T-helper 2 cell (primary cell): ENCODE measurements around the gene SIGLEC12.
"Not testable (repeated sequence)": the region's sequence is repeated elsewhere in the genome, so short reads cannot be mapped to it uniquely, and the experiment has no call there.

ENCODE experiments used
- DNase-seq, 5 experiments: peaks; one replicate each; pipeline versions ENCODE4 v3.0.0 to v3.0.0-alpha.2; 2012 to 2022

SIGLEC12 gene

DNA sequence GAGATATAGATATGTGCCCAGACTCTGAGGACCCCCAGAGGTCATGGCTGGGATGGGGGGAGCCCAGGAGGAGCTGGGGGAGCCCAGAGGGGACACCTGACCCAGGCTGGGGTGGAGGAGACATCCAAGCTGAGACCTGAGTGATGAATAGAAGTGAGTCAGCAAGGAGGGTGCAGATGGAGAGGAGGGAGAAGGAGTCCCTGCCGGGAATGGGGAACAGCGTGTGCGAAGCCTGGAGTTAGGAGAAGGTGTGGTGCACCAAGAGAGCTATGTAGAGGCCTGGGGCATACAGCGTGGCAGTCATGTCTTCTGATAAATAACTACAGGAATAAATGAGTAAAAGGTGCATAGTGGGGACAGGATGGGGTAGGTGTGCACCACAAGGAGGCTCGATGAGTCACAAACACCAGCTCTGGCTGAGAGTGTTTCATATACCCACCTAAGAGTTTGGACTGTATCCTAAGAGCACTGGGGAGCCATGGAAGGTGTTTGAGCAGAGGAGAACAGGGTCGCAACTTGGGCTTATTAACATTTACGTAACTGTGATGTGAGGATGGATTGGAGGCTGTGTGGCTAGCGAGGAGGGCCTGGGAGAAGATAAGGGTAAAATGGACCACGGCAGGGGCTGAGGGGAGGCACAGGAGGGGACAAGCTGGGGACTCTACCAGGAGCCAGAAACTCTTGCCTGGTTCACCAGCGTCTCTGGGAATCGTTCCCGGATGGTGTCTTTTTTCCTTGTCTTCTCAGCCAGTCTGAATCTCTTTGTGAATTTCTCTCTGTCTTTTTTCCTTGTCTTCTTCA is 21.9 kb downstream of the SIGLEC12 start:
- peak in 1 of 5 experiments; percentile 16 for DNase-seq

GRCh38 chr19:51478381-51479234 is 23.0 kb downstream of the SIGLEC12 start, which contains the start of gene CEACAM18:
Gene CEACAM18 (plus strand): TSS chr19:51478539.
- no peak for DNase-seq

DNA sequence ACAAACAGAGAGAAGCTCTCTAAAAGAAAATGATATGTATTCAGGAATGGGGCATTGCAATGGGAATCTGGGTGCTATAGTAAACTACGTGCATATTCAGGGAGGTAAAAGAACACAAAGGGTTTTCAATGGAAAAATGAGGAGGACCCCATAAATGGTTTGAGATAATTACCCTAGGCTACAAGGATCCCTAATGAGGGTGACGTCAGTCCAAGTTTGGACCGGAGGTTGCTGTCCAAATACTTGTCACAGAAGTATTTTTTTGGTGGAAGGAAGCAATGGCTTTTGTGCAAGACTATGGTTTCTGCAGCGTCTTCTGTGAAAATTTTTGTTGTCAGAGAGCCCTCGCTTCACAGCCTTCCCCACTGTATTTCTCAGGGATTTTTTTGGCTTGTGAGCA is 24.3 kb downstream of the SIGLEC12 start:
- no peak for DNase-seq

DNA sequence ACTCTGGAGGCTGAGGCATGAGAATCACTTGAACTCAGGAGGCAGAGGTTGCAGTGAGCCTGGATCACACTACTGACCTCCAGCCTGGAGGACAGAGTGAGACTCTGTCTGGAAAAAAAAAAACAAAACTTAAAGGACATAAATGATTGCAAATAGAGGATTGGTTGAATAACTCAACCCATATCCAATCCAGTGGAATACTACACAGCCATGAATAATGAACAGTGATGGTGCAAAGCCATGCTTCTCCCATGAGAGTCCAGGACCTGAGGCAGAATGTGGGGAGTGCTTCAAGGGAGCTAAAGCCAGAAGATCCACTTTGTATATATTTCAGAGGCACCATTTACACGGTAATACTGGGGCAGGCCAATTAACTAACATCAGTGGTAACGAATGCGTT is 25.4 kb downstream of the SIGLEC12 start:
- no peak for DNase-seq

- peak; percentile 40 to 79 (median 62) for DNase-seq
These were observed 28.4 kb downstream of the SIGLEC12 start for GRCh38 chr19:51473009-51473707.

DNA sequence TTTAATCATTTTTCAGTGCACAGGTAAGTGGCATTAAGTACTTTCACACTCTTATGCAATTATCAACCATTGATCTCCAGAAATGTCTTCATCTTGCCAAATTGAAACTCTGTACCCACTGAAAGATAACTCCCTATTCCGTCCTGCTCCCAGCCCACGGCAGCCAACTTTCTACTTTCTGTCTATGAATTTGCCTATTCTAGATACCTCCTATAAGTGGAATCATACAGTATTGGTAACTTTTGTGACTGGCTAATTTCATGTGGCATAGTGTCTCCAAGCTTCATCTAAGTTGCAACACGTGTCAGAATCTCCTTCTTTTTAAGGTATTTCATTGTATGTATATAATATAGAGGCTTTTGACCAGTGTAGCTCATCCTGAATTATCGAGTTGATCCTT is 29.0 kb downstream of the SIGLEC12 start:
- no peak for DNase-seq

DNA sequence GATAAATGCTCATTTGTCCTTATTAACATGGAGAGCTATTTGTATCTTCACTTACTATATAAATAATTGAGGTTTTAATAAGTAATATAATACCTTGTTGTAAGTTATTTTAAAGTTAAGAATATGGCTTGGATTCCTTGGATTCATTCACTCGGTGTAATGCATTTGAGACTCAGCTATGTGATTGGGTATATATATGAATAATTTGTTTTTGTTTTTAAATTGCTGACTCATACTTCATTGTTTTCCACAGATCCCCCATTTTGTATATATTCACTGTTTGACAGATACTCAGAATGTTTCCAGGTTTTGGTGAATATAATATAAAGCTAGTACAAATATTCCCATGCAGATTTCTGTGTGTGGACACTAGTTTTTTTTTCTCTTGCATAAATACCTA is 30.1 kb downstream of the SIGLEC12 start:
- no peak for DNase-seq

GRCh38 chr19:51470966-51471365 is 30.6 kb downstream of the SIGLEC12 start:
- no peak for DNase-seq

DNA sequence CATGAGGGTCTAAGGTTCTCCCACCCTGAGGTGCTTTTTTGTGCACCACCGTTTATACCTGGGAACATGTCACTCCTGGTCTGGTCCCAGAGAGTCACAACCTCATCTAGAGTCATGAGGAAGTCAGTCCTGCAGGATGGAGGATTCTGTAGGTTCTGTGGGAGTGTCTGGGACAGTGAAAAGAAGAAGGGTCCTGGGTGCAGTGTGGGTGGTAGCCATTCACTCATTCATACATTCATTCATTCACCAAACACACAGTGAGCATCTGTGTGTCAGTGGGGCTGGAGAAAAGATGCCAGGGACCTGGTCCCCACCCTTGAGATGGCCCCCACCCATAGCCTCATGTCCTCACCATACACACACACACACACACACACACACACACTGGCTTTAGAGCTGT is 32.0 kb downstream of the SIGLEC12 start:
- DNase-seq: no peak

- no peak for DNase-seq
These were observed 32.4 kb downstream of the SIGLEC12 start for GRCh38 chr19:51469162-51469561.

DNA sequence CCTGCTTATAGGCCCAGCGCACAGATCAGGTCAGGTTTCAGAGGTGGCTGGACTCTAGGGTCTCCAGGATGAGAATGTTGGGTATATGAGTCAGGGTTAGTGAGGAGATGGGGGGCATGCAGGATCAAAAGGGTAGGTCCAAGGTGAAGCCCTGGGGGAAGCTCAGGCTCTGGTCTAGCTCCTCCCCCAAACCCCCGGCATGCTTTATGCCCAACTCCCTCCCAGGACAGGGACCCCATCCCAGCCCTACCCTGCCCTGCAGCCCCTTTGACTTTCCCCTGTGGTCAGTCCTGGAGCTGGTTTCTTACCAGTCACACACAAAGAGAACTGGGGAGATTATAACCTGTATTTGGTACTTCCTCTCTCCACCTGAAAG is 33.1 kb downstream of the SIGLEC12 start:
- DNase-seq: no peak

GRCh38 chr19:51467864-51468544 is 33.6 kb downstream of the SIGLEC12 start:
- peak in 1 of 5 experiments; percentile 23 for DNase-seq

DNA sequence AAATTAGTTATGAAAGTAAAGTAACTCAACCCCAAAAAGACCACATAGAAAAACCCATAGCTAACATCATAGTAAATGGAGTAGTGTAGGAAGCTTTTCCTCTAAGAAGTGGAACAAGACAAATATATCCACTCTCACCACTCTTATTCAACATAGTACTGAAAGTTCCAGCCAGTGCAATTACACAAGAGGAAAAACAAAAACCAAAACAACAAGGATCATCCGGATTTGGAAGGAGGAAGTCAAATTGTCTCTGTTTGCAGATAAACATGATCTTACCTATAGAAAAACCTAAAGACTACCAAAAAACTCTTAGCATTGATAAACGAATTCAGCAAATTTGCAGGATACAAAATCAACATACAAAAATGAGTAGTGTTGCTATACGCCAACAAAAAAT is 34.9 kb downstream of the SIGLEC12 start:
- no peak for DNase-seq

GRCh38 chr19:51463976-51464581 is 37.5 kb downstream of the SIGLEC12 start:
- DNase-seq: not testable (repeated sequence)

GRCh38 chr19:51462681-51463080 is 38.9 kb downstream of the SIGLEC12 start:
- no peak for DNase-seq

DNA sequence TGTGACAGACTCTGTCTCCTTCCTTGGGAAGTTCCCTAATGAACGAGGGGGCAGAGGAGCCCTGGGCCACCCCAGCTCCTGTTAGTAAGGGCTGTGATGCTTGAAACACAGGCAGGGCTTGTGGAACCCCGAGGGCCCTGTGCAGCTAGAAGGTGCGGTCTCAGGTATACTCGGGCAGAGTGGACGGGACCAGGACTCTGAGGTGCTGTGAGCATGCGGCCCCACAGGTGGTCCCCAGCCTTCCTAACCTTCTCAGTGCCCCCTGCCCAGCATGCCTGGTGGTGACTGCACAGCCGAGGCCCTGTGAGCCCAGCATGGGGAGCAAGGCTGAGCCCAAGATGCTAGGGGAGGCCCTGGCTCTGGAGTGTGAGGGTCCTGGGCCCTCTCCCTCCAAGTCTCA is 39.3 kb downstream of the SIGLEC12 start:
- no peak for DNase-seq

- no peak for DNase-seq
These were observed 39.9 kb downstream of the SIGLEC12 start for GRCh38 chr19:51461723-51462161.

GRCh38 chr19:51460164-51460992 is 41.2 kb downstream of the SIGLEC12 start:
- peak in 1 of 5 experiments; percentile 30 for DNase-seq

GRCh38 chr19:51458899-51459505 is 42.6 kb downstream of the SIGLEC12 start:
- DNase-seq: no peak

GRCh38 chr19:51458051-51458645 is 43.5 kb downstream of the SIGLEC12 start, which contains the start of gene SIGLEC8:
Gene SIGLEC8 (minus strand): TSS chr19:51458454. CDS start chr19:51458387, 67 bp downstream.
- DNase-seq: no peak
